Measurements from ENCODE around the gene VSIG8. TPM values are rescaled to one million over a fixed set of nuclear protein-coding genes. Genes with fewer than 3 reads are reported as not detected.

The VSIG8 gene
- total and polyA plus RNA-seq, 8 donors: 0.16 to 0.27 TPM; not detected in 6

DNA sequence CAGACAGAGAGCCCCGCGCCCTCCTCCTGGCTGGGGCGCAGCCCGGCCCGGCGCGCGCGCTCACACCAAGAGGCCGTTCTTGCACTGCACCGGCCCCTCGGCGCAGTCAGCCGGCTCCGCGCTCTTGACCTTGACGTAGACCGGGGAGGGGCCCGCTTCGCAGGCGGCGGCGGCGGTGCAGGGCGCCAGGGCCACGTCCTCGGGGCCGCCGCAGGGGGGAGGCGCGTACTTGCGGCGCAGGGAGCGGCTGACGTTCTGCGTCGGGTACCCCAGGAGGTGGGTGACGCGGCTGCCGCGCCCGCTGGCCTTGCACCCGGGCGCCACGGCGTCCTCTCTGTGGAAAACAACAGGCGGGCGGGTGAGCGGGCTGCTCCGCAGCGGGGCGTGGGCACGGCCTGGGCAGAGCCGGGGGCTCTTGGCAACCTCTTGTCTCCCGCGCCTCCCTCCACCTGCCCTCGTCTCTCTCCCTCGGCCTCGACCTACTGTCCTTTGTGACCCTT, 7.7 kb downstream of the VSIG8 start:
- Histone ChIP-seq H3K4me1 (peaks cover 0 to 7% (median 6%) of the 10 kb centered on the region in 3 donors), H3K27me3 (no peaks in the 10 kb centered on the region), H3K9me3 (no peaks in the 10 kb centered on the region), H3K27ac (peak overlapping the region; percentile 81 to 91 (median 89)), H3K36me3 (no peaks in the 10 kb centered on the region), H3K4me3 (peak overlapping the region; percentile 51 to 80 (median 67))
- WGBS, 2 donors: 0% methylated on average over 40 to 59 of the region's 59 CpGs
- DNase-seq (peak; percentile 85 to 95 (median 88)), ATAC-seq (peak; percentile 92 to 96 (median 94)), FAIRE-seq (no peak)
- intact Hi-C loops (cut with DNase I): no loop called here
- TF ChIP-seq, protein P1, sequence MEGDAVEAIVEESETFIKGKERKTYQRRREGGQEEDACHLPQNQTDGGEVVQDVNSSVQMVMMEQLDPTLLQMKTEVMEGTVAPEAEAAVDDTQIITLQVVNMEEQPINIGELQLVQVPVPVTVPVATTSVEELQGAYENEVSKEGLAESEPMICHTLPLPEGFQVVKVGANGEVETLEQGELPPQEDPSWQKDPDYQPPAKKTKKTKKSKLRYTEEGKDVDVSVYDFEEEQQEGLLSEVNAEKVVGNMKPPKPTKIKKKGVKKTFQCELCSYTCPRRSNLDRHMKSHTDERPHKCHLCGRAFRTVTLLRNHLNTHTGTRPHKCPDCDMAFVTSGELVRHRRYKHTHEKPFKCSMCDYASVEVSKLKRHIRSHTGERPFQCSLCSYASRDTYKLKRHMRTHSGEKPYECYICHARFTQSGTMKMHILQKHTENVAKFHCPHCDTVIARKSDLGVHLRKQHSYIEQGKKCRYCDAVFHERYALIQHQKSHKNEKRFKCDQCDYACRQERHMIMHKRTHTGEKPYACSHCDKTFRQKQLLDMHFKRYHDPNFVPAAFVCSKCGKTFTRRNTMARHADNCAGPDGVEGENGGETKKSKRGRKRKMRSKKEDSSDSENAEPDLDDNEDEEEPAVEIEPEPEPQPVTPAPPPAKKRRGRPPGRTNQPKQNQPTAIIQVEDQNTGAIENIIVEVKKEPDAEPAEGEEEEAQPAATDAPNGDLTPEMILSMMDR (IDR thresholded peaks at IDR 0.05): no peak

DNA sequence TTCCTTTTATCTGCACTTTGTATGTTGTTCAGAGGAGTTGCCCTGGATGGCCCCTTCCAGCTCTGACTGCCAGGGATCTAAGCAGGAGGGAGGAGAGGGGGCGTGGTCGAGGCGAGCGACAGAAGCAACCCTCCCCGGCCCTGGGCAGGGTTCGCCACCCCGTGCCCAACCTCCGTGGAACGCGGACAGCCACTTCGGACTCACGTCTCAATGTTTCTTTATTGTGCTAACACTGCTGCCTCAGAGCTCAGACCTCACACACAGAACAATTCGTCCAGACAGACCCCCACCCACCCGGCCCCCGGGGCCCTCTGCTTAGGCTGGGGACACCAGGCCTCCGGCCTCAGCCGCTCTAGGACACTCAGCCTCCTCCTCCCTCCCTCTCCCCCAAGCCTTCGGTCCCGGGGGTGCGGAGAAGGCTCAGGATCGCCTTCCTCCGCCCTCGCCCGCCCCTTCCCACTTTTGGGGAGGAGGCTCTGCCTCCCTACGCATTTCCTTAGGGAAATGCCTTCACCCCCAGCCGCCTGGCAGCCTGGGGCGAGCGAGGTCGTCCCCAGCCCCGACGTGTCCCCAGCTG, 8.3 kb downstream of the VSIG8 start:
- Histone ChIP-seq H3K4me1 (peaks cover 0 to 7% (median 6%) of the 10 kb centered on the region in 3 donors), H3K36me3 (no peaks in the 10 kb centered on the region), H3K4me3 (peak overlapping the region; percentile 51 to 80 (median 67)), H3K9me3 (no peaks in the 10 kb centered on the region), H3K27ac (peak overlapping the region; percentile 81 to 91 (median 89)), H3K27me3 (no peaks in the 10 kb centered on the region)
- intact Hi-C loops (cut with DNase I): no loop called here
- TF ChIP-seq, protein P1 (IDR thresholded peaks at IDR 0.05): no peak
- WGBS, 2 donors: 0 to 1% methylated on average over 27 to 31 of the region's 31 CpGs
- DNase-seq (peak; percentile 70 to 90 (median 83)), ATAC-seq (peak; percentile 84 to 91 (median 88)), FAIRE-seq (no peak)

DNA sequence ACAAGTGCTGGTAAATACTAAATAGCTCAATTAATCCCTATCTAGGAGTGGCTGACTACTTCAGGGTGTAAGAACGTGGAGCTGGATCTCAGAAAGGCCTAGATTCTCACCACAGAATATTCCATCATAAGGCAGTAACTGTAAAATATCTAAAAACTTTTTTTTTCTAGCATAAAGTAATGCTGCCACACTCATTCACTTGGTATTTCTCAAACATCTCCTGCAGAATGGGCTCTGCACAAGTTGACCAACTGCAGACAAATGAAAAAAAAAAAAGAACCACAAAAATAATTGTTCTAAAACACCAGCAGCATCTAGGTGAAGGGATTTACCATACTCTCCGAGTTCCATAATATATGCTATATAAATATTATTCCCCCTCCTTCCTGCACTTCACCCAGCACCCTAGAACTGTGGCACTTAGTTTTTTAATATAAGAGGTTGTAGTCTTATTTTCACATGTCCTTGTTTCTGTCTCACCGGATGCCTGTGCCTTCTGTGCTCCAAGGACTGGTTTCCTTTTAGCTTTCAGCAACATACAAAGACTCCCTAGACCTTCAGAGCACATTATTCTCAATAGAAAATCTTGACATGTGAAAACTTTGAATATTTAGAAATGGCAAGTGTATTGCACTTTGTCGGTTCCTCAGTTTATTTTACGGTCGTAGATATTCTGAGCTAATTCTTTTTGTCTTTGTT, 8.9 kb downstream of the VSIG8 start:
- ATAC-seq (no peak), DNase-seq (no peak), FAIRE-seq (peak; percentile 53)
- H3K4me3 ChIP-seq: peak overlapping the region in 3 of 4 donors; percentile 51 to 80 (median 79)
- intact Hi-C loops (cut with DNase I): no loop called here
- TF ChIP-seq, protein P1 (IDR thresholded peaks at IDR 0.05): no peak
- peaks cover 0 to 7% (median 6%) of the 10 kb centered on the region in 3 donors for H3K4me1 ChIP-seq
- no peaks in the 10 kb centered on the region for H3K36me3 ChIP-seq
- peak overlapping the region; percentile 81 to 91 (median 89) for H3K27ac ChIP-seq
- no peaks in the 10 kb centered on the region for H3K27me3 ChIP-seq
- no peaks in the 10 kb centered on the region for H3K9me3 ChIP-seq
- 19 to 20% methylated on average over 6 of the region's 6 CpGs for WGBS, 2 donors

DNA sequence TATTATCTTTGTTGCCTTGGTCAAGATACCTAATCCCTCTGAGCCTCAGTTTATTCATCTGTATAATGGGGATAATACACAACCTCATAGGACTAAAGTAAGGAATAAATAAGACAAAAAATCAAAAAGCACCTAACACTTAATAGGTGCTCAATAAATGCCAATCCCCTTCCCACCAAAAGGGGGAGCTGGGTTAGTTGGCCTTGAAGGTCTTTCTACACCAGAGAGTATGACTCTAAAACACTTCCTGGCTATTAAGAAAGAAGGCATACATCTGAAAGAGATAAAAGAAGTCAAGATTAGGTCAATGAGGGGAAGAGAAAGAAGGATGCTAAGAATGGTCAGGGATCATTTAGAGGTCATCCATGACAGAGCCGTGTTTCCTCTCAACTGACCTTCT, 11.1 kb downstream of the VSIG8 start:
- WGBS, 2 donors: 64 to 66% methylated on average over 1 of the region's 1 CpG
- DNase-seq: no peak
- Histone ChIP-seq H3K27me3 (no peaks in the 10 kb centered on the region), H3K27ac (no peak overlapping the region), H3K9me3 (no peaks in the 10 kb centered on the region), H3K4me1 (peaks cover 0 to 7% (median 6%) of the 10 kb centered on the region in 3 donors), H3K36me3 (no peaks in the 10 kb centered on the region), H3K4me3 (no peak overlapping the region)
- TF ChIP-seq, protein P1 (IDR thresholded peaks at IDR 0.05): no peak
- no peak for ATAC-seq
- no peak for FAIRE-seq
- intact Hi-C loops (cut with DNase I): no loop called here

Data from pancreas (tissue), 10 donors.